ENCODE data around the gene MON2.

DNA sequence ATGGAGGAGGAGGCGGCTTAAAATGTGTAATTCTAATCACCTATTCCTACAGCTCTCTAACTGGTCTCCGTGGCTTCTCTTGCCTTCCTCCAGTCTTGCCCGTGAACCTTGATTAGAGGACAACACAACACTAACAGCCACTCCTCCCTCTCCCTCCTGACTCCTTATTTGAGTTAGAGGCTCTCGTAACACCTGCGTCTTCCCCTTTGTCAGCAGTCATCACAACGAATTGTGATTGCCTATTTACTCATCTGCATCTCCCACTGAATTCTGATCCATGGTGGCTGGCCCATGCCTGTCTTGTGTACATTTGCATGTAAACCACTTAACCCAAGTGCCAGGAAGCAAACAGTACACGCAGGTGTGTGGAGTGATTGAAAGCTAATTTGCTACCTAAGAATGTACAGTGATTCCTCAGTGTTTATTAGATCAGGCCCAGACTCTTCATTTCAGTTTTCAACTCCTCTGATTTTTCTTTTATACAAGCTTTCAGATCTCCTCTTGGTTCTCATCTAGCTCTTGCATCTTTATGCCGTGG is 154.5 kb downstream of the MON2 start:
- TF ChIP-seq, protein P1, sequence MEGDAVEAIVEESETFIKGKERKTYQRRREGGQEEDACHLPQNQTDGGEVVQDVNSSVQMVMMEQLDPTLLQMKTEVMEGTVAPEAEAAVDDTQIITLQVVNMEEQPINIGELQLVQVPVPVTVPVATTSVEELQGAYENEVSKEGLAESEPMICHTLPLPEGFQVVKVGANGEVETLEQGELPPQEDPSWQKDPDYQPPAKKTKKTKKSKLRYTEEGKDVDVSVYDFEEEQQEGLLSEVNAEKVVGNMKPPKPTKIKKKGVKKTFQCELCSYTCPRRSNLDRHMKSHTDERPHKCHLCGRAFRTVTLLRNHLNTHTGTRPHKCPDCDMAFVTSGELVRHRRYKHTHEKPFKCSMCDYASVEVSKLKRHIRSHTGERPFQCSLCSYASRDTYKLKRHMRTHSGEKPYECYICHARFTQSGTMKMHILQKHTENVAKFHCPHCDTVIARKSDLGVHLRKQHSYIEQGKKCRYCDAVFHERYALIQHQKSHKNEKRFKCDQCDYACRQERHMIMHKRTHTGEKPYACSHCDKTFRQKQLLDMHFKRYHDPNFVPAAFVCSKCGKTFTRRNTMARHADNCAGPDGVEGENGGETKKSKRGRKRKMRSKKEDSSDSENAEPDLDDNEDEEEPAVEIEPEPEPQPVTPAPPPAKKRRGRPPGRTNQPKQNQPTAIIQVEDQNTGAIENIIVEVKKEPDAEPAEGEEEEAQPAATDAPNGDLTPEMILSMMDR (IDR thresholded peaks at IDR 0.05): no peak
- TF ChIP-seq POLR2A (IDR thresholded peaks at IDR 0.05): no peak

Data from uterus (tissue), 2 donors.